Natural killer cell treated with Interleukin-12 subunit alpha and Interleukin-12 subunit beta and Interleukin-15 and Interleukin-18, amount 100 ng/mL, for 72 hours (primary cell): ENCODE data around the gene SP140L. TPM values are rescaled to one million over a fixed set of nuclear protein-coding genes. Genes with fewer than 3 reads are reported as not detected.
"Not testable (repeated sequence)": the region's sequence is repeated elsewhere in the genome, so short reads cannot be mapped to it uniquely, and the experiment has no call there.

ENCODE experiments used
- ATAC-seq, 2 donors: fragments of 150-1000 bp; cut with Tn5 transposase in 1 of 2; sonication (Bioruptor Pico), chemical (Tn5 transposase) in 1 of 2; 2 replicates each; pipeline ENCODE4 v1.10.0; 2021
- DNase-seq: peaks from one replicate; pipeline ENCODE4 v3.0.0; 2022; ENCODE audit warnings: low spot score
- H3K27ac Mint-ChIP-seq, 2 donors: 1 replicate in 1 of 2; 2 replicates in 1 of 2; pipeline ENCODE4 v1.8.0; 2022; ENCODE audit warnings: mixed read lengths in 2 of 2, mild to moderate bottlenecking in 1 of 2, moderate library complexity in 1 of 2
- H3K27me3 Mint-ChIP-seq, 2 donors: 1 replicate in 1 of 2; 2 replicates in 1 of 2; pipeline ENCODE4 v1.8.0; 2022; ENCODE audit warnings: mixed read lengths in 2 of 2
- H3K36me3 Mint-ChIP-seq: one replicate; pipeline ENCODE4 v1.8.0; 2022; ENCODE audit warnings: mixed read lengths
- H3K4me1 Mint-ChIP-seq, 2 donors: 1 replicate in 1 of 2; 2 replicates in 1 of 2; pipeline ENCODE4 v1.8.0; 2022; ENCODE audit warnings: low read depth in 2 of 2, mixed read lengths in 2 of 2, mild to moderate bottlenecking in 1 of 2
- H3K4me3 Mint-ChIP-seq: one replicate; pipeline ENCODE4 v1.8.0; 2022; ENCODE audit warnings: mixed read lengths
- H3K9me3 Mint-ChIP-seq: 2 replicates; pipeline ENCODE4 v1.8.0; 2022; ENCODE audit warnings: mixed read lengths
- total RNA-seq, 2 donors: library from RNA; stranded (reverse); gene quantifications; one replicate each; pipeline ENCODE4 v1.2.3, GENCODE V29; 2022

Gene SP140L
- total RNA-seq, result 10 to 100 TPM; 36.8 to 54.0 TPM

DNA sequence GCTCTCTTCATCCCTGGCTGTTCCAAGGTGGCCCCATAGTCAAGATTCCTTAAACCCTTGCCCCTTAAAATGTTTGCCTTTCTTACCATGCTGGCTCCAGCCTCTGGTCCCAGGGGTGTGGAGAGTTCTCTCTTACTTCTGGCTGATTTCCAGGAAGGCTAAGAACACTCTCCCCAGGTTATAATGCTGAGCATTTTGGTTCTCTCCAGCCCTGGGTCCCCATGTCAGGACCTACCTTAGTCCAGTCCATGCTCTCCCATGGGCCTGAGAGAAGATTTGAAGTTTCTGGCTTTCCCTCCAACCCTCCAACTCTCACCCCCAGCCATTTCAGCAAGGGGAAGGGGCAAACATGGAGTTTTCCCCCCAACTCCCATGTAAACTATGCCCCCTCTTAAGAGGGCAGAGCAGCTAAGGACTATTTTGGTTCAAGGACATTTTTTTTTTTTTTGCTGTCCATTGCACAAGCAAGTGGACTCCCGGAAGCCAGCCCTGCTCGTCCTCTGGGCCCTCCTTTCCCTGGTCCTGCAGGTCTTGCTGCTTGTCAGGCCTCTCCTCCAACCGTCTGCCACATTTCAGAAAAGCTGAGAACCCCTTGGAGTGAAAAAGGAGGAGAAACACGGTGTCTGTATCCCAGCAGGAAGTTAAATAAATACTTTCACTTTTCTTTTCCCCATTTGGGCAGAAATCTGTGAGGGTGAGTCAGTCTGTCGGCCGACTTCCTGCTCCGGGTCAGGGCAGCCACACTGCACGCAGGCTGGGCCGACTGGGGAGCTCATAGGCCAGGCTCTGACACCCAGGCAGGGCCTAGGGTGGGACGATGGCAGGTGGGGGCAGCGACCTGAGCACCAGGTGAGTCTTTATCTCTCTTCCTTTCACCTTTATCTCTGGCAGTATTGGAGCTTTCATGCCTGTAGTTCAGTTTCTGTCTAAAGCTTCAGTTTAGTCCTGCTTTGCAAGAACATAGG, at the start of gene SP140L:
TSS of gene SP140L (plus strand) at position 741 of the 965 bp plus-strand sequence. CDS start at position 818, 77 bp downstream.
- Mint-ChIP-seq H3K27me3 (no peaks in the 10 kb centered on the region), H3K4me1 (peaks cover 60% of the 10 kb centered on the region in 2 donors), H3K9me3 (no peaks in the 10 kb centered on the region), H3K27ac (peak within 1 kb of the TSS; percentile 99 to 100), H3K4me3 (peak within 1 kb of the TSS; percentile 97), H3K36me3 (peaks cover 17% of the 10 kb centered on the region)
- peak; percentile 98 to 99 for ATAC-seq
- DNase-seq, result peak; percentile 90

DNA sequence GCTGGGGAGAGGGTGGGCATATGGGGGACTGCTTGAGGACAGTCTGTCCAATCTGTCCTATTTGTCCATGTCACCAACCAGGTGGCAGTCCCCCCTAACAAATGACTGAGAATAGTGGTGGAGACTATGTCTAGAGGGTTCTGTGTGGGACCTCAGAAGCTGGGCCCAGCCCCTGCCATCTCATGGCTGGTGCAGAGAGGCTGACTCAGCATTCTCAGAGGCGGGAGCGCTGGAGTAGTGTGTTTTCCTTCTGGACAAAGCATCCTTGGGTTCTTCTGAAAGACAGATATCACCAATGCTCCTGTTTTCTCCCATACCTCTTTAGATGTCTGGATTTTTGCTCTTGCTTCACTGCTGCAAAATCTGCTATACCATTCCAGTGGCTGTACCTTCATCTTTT, 44.1 kb upstream of the SP140L start:
- Mint-ChIP-seq H3K36me3 (peaks cover 12% of the 10 kb centered on the region), H3K9me3 (no peaks in the 10 kb centered on the region), H3K4me1 (peaks cover 2 to 3% of the 10 kb centered on the region in 2 donors), H3K27ac (no peak overlapping the region), H3K27me3 (no peaks in the 10 kb centered on the region), H3K4me3 (no peak overlapping the region)
- DNase-seq (no peak), ATAC-seq (no peak)

DNA sequence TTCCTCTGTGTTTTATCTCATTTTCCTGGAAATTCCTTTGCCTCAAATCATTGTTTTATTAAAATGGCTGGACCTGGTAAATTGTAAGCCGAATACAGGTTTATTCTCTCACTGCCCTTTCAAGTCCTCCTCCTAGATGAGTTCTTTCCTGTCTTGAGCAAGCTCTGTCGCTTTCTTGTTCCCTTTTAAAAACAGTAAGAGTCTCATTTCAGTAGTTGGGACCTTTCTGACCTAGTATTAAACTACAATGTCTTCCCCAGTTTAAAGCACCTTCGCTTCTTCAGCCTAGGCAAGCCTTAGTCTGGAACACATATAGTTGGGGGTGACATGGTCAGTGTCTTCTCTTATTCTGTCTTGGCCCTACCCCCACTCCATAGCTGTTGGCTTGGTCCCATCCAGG, 40.9 kb upstream of the SP140L start:
- DNase-seq (no peak), ATAC-seq (no peak)
- no peaks in the 10 kb centered on the region for H3K27me3 Mint-ChIP-seq
- H3K27ac Mint-ChIP-seq, result peak overlapping the region in 1 of 2 donors; percentile 8
- H3K4me1 Mint-ChIP-seq, result peaks cover 15 to 18% of the 10 kb centered on the region in 2 donors
- peaks cover 39% of the 10 kb centered on the region for H3K36me3 Mint-ChIP-seq
- no peak overlapping the region for H3K4me3 Mint-ChIP-seq
- no peaks in the 10 kb centered on the region for H3K9me3 Mint-ChIP-seq

DNA sequence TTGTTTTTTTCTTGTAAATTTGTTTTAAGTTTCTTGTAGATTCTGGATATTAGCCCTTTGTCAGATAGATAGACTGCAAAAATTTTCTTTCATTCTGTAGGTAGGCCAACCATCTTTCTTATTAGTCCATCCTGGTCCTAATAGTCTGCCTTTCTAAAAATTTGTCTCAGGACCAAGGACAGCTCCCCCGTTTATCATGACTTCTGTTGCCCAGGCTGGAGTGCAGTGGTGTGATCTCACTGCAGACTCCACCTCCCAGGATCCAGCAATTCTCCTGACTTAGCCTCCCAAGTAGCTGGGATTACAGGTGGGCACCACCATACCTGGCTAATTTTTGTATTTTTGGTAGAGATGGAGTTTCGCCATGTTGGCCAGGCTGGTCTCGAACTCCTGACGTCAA, 37.7 kb upstream of the SP140L start:
- H3K27ac Mint-ChIP-seq, DNase-seq: not testable (repeated sequence)
- peaks cover 15 to 18% of the 10 kb centered on the region in 2 donors for H3K4me1 Mint-ChIP-seq

DNA sequence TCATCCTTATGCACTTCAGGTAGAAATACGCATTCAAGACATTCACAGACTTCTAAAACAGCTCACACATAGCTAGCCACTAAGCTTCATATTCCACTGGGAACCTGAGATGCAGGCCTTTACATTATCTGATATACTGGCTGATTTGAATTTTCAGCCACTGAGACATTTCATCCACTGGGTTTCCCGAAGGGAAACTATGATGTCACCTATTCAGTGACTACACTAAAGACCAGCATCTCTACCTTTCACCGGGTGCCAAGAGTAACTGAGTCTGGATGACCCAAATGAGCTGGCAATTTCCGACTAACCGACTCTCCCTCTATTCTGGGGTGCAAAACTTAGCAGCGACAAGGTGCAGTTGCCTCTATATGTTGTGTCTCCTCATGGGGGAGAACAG, 31.8 kb upstream of the SP140L start:
- H3K27me3 Mint-ChIP-seq, result no peaks in the 10 kb centered on the region
- no peaks in the 10 kb centered on the region for H3K9me3 Mint-ChIP-seq
- H3K4me3 Mint-ChIP-seq, result no peak overlapping the region
- H3K36me3 Mint-ChIP-seq, result peaks cover 72% of the 10 kb centered on the region
- no peak overlapping the region for H3K27ac Mint-ChIP-seq
- ATAC-seq (no peak), DNase-seq (no peak)
- H3K4me1 Mint-ChIP-seq, result peaks cover 0 to 2% of the 10 kb centered on the region in 2 donors

More for the DNA sequence above, 37.7 kb upstream of the SP140L start:
- ATAC-seq, H3K27me3 Mint-ChIP-seq, H3K4me3 Mint-ChIP-seq, H3K9me3 Mint-ChIP-seq: not testable (repeated sequence)
- peaks cover 54% of the 10 kb centered on the region for H3K36me3 Mint-ChIP-seq

DNA sequence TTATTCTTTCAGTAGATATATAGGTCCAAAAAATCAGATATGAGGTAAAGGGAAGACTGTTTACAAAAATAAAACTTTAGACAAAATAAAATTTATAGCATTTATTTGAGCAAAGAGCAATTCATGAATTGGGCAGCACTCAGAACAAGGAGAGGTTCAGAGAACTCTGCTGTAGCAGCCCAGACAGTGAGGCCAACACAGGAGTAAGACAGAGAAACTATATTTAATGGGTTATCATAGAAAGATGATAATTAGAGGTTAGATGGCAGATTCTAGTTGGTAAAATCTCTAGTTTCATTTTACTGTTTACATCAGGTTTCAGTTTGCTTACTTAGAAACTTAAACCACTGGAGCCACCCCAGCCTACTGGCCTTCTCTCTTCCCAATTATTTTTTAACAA, 30.1 kb upstream of the SP140L start:
- ATAC-seq, result no peak
- DNase-seq, result no peak
- Mint-ChIP-seq H3K27me3 (no peaks in the 10 kb centered on the region), H3K27ac (no peak overlapping the region), H3K36me3 (peaks cover 84% of the 10 kb centered on the region), H3K4me1 (peaks cover 0 to 2% of the 10 kb centered on the region in 2 donors), H3K9me3 (peaks cover 6% of the 10 kb centered on the region), H3K4me3 (no peak overlapping the region)

DNA sequence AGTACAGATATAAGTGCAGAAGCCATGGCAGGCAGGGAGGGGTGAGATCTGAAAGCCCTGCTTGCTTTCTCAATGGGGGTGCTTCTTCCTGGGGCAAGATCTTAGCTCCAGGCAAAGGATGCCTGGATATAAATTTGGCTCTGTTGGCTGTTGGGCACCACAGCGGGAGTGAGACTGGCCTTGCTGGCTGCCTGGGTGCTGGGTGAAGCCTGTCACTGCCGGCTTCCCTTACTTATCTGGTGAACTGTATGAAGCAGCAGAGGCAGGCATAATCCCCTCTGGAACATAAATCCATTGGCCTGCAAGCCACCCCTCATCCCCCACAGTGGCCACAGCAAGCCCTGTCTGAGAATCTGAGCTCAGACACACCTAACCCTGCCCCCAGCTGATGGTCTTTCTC, 27.4 kb upstream of the SP140L start:
- H3K27me3 Mint-ChIP-seq, result no peaks in the 10 kb centered on the region
- ATAC-seq (no peak), DNase-seq (no peak)
- H3K36me3 Mint-ChIP-seq, result peaks cover 85% of the 10 kb centered on the region
- peaks cover 17% of the 10 kb centered on the region for H3K9me3 Mint-ChIP-seq
- no peak overlapping the region for H3K27ac Mint-ChIP-seq
- peaks cover 0 to 2% of the 10 kb centered on the region in 2 donors for H3K4me1 Mint-ChIP-seq
- H3K4me3 Mint-ChIP-seq, result no peak overlapping the region

DNA sequence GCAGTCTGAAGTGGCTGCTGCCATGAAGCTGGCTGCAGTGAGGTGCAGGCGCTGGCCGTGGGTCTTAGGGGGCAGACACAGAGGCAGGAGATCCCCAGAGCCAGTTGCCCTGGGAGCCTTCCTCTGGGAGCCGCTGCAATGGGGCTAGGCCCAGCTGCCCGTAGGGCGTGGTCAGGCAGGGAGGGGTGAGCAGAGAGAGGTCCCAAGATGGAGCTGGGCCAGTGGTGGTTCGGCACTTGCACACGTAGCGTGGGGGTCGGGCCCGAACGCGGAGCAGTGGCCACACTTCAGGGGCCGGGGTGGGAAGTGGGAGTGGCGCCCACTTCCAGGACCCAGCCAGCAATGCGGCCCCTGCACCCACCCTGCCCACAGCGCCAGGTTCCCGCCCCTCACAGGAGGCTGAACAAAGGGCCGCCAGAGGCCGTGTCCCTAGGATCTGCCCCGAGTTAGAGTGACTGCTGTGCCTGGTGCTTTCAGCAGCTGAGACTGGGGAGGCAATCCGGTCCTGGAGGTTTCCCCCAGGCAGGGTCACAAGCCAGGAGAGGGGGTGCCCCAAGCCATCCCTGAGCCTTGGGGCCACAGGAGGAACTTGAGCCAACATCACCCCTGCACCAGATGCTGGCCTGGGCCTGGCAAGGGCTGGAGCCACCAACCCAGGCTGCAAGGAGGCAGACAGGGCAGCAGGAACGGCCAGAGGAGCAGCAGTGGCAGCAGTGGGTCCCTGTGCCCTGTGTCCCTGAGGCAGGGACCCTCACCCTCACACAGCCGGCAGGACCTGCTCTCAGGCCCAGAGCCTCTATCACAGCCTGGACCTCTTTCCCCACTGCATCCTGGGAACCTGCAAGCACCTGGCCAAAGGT, 21.3 kb upstream of the SP140L start:
- DNase-seq (no peak), ATAC-seq (no peak)
- H3K27ac Mint-ChIP-seq, result no peak overlapping the region
- H3K4me3 Mint-ChIP-seq, result no peak overlapping the region
- peaks cover 35% of the 10 kb centered on the region for H3K36me3 Mint-ChIP-seq
- no peaks in the 10 kb centered on the region for H3K27me3 Mint-ChIP-seq
- H3K4me1 Mint-ChIP-seq, result no peaks in the 10 kb centered on the region
- H3K9me3 Mint-ChIP-seq, result peaks cover 15% of the 10 kb centered on the region

DNA sequence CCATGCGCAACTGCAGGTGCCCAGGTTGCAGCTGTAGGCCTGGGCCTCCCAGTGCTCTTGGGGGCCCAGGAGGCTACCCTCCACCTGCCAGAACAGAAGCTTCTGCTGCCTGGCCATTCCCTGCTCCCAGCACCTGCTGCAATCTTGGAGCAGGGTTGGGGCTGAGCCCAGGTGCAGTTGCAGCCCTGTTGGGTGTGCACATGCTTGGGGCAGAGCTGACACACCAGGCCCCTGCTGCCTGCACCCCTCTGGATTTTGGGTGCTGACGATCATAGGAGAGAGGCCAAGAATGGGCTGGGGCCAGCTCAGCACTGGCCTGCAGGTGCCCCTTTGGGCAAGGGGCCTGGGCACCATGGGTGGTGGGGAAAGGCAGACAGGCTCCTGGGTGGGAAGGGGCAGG, 20.5 kb upstream of the SP140L start:
- peaks cover 14% of the 10 kb centered on the region for H3K9me3 Mint-ChIP-seq
- H3K27ac Mint-ChIP-seq, result no peak overlapping the region
- H3K27me3 Mint-ChIP-seq, result no peaks in the 10 kb centered on the region
- ATAC-seq (peak; percentile 15 to 51), DNase-seq (no peak)
- H3K4me3 Mint-ChIP-seq, result no peak overlapping the region
- peaks cover 27% of the 10 kb centered on the region for H3K36me3 Mint-ChIP-seq
- no peaks in the 10 kb centered on the region for H3K4me1 Mint-ChIP-seq

DNA sequence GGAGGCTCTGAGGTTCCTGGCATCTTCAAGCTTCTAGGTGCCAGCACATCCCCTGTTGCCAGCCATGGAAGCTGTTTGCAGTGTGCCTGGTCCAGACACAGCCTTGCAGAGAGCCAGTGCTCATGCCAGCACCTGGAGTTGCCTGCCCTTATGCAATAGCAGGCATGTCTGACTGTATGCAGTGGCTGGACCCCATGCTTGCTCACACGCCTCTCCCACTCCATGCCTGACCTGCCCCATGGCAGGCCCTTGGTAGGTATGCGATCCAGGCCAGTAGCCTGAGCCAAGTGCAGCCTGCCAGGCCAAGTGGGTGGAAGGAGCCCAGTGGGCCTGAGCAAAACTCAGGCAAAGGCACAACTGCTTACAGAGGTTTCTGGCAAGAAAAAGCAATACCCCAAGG, 19.5 kb upstream of the SP140L start:
- Mint-ChIP-seq H3K36me3 (peaks cover 21% of the 10 kb centered on the region), H3K4me1 (no peaks in the 10 kb centered on the region), H3K27me3 (no peaks in the 10 kb centered on the region), H3K4me3 (no peak overlapping the region), H3K9me3 (peaks cover 10% of the 10 kb centered on the region), H3K27ac (no peak overlapping the region)
- DNase-seq (no peak), ATAC-seq (no peak)

DNA sequence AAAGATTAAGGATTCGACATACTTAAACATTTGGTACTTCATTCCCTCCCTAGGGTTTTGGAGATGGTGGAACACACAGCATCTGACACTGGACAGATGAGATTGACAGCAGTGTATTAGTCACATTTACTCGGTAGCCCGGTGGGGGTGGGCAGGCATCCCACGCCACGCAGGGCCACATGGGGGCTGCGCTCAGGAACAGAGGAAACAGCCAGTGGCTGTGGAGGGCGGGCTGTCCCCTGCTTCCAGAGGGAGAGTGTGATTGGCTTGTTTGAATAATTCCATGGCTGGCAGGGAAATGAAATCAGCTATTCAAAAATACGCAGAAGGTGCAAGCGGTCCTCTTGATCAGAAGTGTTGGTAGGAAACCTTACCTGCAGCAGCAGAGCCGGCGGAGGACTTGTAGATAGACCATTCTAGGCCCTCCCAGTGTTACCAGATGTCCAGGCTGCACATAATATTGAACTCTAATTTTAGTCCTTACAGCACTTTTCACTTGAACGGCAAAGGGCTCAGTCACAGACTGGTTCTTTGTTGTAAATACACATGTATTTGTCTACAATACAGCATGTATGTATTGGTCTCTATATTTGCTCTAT, 18.5 kb upstream of the SP140L start:
- DNase-seq (no peak), ATAC-seq (no peak)
- Mint-ChIP-seq H3K27me3 (no peaks in the 10 kb centered on the region), H3K4me3 (no peak overlapping the region), H3K36me3 (peaks cover 17% of the 10 kb centered on the region), H3K27ac (no peak overlapping the region), H3K9me3 (peaks cover 4% of the 10 kb centered on the region), H3K4me1 (no peaks in the 10 kb centered on the region)

DNA sequence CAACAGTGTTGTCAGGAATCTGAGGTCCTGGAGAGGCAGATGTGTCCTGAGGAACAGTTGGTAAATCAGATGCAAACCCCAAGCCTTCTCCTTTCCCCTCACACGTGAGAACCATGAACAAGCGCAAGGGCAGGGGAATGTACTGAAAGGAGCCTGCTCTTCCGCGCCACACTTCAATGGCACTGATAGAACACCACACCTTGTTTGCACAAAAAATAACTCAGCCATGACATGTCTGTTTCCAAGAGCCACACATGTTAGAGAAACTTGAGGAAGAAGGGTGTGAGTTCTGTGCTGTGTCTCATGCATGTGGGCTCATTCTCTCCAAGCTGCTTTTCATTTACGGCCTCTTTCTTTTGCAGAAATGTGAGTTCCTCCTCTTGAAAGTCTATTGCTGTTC, 16.2 kb upstream of the SP140L start:
- H3K4me1 Mint-ChIP-seq, DNase-seq, H3K4me3 Mint-ChIP-seq, H3K9me3 Mint-ChIP-seq, ATAC-seq, H3K27me3 Mint-ChIP-seq, H3K27ac Mint-ChIP-seq: not testable (repeated sequence)
- H3K36me3 Mint-ChIP-seq, result peaks cover 19% of the 10 kb centered on the region

DNA sequence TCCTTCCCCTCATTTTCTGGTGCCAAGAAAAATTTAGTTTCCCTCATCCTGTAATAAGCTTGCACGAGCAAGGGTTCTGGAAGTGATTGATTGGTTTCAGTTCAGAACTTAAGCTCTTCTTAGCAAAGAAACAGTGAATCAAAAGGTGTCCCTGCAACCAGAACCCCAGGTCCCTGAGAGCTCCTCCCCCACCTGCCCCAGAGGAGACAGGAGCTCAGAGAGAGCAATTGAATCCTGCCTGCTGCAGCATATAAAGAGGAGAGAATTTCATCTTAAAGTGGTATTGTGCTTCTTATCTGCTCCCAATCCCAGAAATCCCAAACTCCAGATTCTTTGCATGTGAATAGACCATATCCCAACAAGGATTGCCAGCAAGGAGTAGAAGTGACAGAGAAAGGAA, 15.4 kb upstream of the SP140L start:
- H3K9me3 Mint-ChIP-seq, H3K27me3 Mint-ChIP-seq, H3K4me3 Mint-ChIP-seq, ATAC-seq, H3K27ac Mint-ChIP-seq, DNase-seq, H3K4me1 Mint-ChIP-seq: not testable (repeated sequence)
- H3K36me3 Mint-ChIP-seq, result peaks cover 19% of the 10 kb centered on the region
